ENCODE results near the gene OSBPL10. TPM values are rescaled to one million over a fixed set of nuclear protein-coding genes. Genes with fewer than 3 reads are reported as not detected.

Gene OSBPL10
- total RNA-seq, 4 donors from 2014 or later: 18.6 to 33.6 (median 28.8) TPM

GRCh38 chr3:31920310-31920709 lies 60.8 kb downstream of the OSBPL10 start:
- Histone ChIP-seq H3K36me3 (no peaks in the 10 kb centered on the region), H3K9me3 (no peaks in the 10 kb centered on the region), H3K4me3 (replicated peaks in 1 of 3) (no peak overlapping the region), H3K27ac (no peak overlapping the region), H3K27me3 (no peaks in the 10 kb centered on the region), H3K4me1 (peaks cover 24 to 32% of the 10 kb centered on the region in 2 donors)
- intact Hi-C loops (cut with DNase I): no loop called here
- WGBS, 2 donors: 76 to 93% methylated on average over 1 of the region's 1 CpG
- no peak for TF ChIP-seq POLR2A (IDR thresholded peaks at IDR 0.05)
- no peak for TF ChIP-seq CTCF (IDR thresholded peaks at IDR 0.05)
- no peak for DNase-seq

DNA sequence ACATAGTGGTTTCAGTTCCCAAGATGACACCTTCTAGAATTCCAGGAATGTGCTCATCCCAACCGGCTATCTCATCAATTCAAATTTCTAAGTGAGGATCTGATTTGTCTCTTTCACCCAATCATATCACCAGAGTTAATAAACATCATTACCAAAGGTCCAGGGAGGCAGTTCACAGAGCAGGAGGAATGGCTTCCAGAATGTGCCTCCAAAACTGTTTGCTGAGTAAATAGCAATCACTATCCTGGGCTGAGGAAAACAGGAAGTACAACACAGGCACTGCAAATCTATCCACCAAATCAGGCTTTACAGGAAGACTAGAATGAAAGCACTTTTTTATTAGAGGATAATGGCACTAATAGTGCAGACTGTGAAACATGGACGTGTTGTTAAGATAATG lies 61.5 kb downstream of the OSBPL10 start:
- 80 to 84% methylated on average over 2 of the region's 2 CpGs for WGBS, 2 donors

DNA sequence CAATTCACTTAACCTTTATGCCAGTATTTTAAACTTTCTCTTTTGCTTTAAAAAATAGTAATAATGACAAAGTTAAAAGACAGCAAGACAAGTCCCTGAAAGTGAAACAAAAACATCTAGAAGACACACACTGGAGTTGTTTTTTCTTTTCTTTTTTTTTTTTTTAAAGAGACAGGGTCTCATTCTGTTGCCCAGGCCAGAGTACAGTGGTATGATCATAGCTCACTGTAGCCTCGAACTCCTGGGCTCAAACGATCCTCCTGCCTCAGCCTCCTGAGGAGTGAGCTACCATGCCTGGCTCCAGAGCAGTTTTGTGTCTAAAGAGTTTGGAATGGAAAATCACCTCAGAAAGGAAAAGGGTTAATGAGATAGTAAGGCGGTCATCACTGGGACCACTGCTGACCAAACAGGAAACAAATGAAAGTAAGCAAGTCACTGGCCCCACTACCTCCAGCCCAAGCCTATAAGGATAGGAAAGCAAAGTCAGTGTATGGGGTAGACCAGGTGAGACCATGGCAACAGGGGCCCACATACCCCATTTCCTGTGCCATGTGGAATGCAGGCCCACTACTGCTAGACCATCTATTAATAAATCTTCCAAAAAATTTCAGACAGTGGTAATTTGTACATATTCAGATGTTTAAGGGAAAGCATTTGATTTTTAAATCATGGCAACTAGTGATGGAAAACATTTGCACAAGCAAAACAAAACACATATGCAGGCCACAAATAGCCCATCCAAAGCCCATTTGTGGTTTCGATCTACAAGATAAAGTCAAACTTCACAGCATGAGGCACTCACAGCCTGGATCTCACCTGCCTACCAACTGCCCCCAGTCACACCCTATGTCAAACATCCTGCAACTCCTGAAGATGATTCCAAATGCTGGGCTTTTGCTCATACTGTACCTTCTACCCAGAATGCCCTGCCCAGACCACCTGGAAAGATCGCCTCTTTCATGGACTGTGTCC lies 62.6 kb downstream of the OSBPL10 start:
- intact Hi-C loops (cut with DNase I): no loop called here
- H3K27ac ChIP-seq: peak overlapping the region; percentile 21 to 74 (median 40)
- WGBS, 2 donors: 73 to 82% methylated on average over 5 of the region's 5 CpGs
- no peak overlapping the region for H3K4me3 ChIP-seq (replicated peaks in 1 of 3)
- H3K27me3 ChIP-seq: no peaks in the 10 kb centered on the region
- no peaks in the 10 kb centered on the region for H3K9me3 ChIP-seq
- TF ChIP-seq CTCF (IDR thresholded peaks at IDR 0.05) (no peak), POLR2A (IDR thresholded peaks at IDR 0.05) (no peak)
- peaks cover 24 to 32% of the 10 kb centered on the region in 2 donors for H3K4me1 ChIP-seq
- no peak for DNase-seq
- H3K36me3 ChIP-seq: no peaks in the 10 kb centered on the region

More for the DNA sequence above, 61.5 kb downstream of the OSBPL10 start:
- TF ChIP-seq CTCF (IDR thresholded peaks at IDR 0.05) (no peak), POLR2A (IDR thresholded peaks at IDR 0.05) (no peak)
- H3K27me3 ChIP-seq: no peaks in the 10 kb centered on the region
- H3K36me3 ChIP-seq: no peaks in the 10 kb centered on the region
- H3K4me3 ChIP-seq (replicated peaks in 1 of 3): no peak overlapping the region
- no peaks in the 10 kb centered on the region for H3K9me3 ChIP-seq
- H3K27ac ChIP-seq: no peak overlapping the region
- no peak for DNase-seq
- intact Hi-C loops (cut with DNase I): no loop called here
- peaks cover 24 to 32% of the 10 kb centered on the region in 2 donors for H3K4me1 ChIP-seq

DNA sequence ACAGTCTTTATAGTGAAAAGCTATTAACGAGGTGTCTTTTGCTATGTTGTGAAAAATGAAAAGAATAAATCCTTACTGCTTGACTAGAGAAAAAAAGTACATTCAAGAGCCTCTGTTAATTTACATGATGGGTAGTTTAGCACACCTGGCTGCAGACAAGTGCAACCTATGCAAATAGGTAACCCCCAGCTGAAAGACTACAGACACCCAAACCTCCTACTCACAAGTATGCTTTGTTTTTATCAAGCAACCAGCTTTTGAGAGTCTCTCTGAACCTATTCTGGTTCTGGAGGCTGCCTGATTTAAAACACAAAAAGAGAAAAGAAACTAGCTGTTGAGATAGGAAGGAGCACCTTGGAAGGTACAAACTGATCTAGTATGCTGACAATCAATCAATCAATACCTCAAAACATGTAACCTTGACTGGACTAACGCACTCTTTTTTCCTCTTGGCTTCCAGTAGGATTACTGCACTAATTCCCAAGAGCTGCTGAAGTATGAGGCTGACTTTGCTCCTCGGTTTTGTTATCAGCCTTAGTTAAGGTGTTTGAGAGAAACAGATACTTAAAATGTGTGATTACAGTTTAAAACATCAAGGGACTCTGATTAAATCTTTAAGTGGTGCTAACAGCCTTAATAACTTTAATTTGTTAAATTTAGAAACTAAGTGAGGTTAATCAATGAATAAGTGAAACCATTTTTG lies 63.6 kb downstream of the OSBPL10 start:
- H3K4me3 ChIP-seq (replicated peaks in 1 of 3): no peak overlapping the region
- intact Hi-C loops (cut with DNase I): no loop called here
- H3K4me1 ChIP-seq: peaks cover 17 to 22% of the 10 kb centered on the region in 2 donors
- TF ChIP-seq CTCF (IDR thresholded peaks at IDR 0.05) (no peak), POLR2A (IDR thresholded peaks at IDR 0.05) (no peak)
- peak overlapping the region; percentile 21 to 74 (median 40) for H3K27ac ChIP-seq
- WGBS, 2 donors: 34 to 35% methylated on average over 3 of the region's 3 CpGs
- no peaks in the 10 kb centered on the region for H3K27me3 ChIP-seq
- H3K9me3 ChIP-seq: no peaks in the 10 kb centered on the region
- H3K36me3 ChIP-seq: no peaks in the 10 kb centered on the region
- no peak for DNase-seq
